ENCODE data around the gene IL1R2. TPM values are rescaled to one million over a fixed set of nuclear protein-coding genes. Genes with fewer than 3 reads are reported as not detected.

The IL1R2 gene
- polyA plus RNA-seq, 1 donor (not counting 4 experiments of a cell fraction or from before 2014, with no cell fraction given): 57.3 TPM

DNA sequence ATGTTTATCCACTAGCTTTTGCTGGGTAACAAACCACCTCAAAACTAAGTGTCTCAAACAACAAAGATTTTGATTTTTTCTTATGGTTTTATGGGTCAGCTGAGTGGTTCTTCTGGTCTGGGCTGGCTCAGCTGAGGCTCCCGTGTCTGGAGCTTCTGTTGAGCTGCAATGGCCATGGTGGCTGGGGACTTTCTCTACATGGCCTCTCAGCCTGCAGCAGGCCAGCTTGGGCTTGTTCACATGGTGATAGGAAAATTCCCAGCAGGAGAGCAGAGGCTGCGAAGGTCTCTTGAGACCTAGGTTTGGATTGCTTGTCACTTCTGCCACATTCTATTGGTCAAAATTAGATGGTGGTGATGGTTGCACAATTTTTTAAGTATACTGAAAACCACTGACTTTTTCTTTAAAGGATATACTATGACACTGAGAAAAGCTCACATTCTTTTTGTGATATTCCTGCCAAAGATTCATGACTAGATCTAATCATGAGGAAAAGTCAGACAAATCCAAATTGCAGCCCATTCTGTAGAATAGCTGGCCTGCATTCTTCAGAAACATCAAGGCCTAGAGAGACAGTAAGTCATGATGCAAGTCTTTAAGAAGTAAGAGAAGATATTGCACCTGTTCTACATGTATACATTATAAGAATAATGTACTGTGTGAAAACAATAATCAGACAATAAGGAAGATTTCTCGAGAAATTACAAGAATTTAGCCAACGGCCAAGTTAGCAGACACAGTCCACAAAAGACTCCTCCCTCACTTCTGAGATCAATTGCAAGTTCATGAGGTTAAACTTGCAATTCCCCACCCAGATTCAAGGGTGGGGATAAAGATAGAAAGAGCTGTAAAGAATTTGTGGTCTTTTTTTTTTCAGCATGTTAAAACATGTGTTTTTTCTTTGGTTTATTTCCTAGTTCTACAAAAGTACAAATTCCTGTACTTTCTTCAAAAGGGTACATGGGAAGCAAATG is 35.0 kb upstream of the IL1R2 start:
- DNase-seq (ENCODE audit: low read depth, low spot score) (no peak), FAIRE-seq (peak; percentile 20)
- H4K20me1 ChIP-seq (ENCODE audit: control insufficient read depth, extremely low read depth, insufficient read depth, low read length): no peaks in the 10 kb centered on the region
- H3K4me1 ChIP-seq (ENCODE audit: control insufficient read depth, extremely low read depth, insufficient read depth, low read length): peaks cover 47% of the 10 kb centered on the region
- TF ChIP-seq, protein P1, sequence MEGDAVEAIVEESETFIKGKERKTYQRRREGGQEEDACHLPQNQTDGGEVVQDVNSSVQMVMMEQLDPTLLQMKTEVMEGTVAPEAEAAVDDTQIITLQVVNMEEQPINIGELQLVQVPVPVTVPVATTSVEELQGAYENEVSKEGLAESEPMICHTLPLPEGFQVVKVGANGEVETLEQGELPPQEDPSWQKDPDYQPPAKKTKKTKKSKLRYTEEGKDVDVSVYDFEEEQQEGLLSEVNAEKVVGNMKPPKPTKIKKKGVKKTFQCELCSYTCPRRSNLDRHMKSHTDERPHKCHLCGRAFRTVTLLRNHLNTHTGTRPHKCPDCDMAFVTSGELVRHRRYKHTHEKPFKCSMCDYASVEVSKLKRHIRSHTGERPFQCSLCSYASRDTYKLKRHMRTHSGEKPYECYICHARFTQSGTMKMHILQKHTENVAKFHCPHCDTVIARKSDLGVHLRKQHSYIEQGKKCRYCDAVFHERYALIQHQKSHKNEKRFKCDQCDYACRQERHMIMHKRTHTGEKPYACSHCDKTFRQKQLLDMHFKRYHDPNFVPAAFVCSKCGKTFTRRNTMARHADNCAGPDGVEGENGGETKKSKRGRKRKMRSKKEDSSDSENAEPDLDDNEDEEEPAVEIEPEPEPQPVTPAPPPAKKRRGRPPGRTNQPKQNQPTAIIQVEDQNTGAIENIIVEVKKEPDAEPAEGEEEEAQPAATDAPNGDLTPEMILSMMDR (optimal IDR thresholded peaks at IDR 0.05 in 1 of 3, IDR thresholded peaks at IDR 0.05 in 1 of 3, conservative IDR thresholded peaks at IDR 0.05 in 1 of 3; ENCODE audit: extremely low read depth in 1 of 3, insufficient read depth in 2 of 3, low read length in 3 of 3): no peak
- no peak for TF ChIP-seq EZH2 (IDR thresholded peaks at IDR 0.05; ENCODE audit: low read length)
- H3K27ac ChIP-seq (ENCODE audit: control insufficient read depth, insufficient read depth, low read length): no peak overlapping the region
- no peak overlapping the region for H3K4me3 ChIP-seq (ENCODE audit: control insufficient read depth in 2 of 3, extremely low read depth in 1 of 3, insufficient read depth in 2 of 3, low read depth in 1 of 3, low read length in 3 of 3)
- H3K36me3 ChIP-seq (ENCODE audit: control insufficient read depth in 2 of 2, extremely low read depth in 1 of 2, insufficient read depth in 2 of 2, low read length in 2 of 2): no peaks in the 10 kb centered on the region
- no peaks in the 10 kb centered on the region for H3K79me2 ChIP-seq (ENCODE audit: control insufficient read depth, insufficient read depth, low read length)
- peaks cover 6% of the 10 kb centered on the region for H3K9me3 ChIP-seq (ENCODE audit: control insufficient read depth, low read depth, low read length)
- no peak overlapping the region for H3K4me2 ChIP-seq (ENCODE audit: control insufficient read depth, extremely low read depth, insufficient read depth, low read depth, low read length)
- H2AFZ ChIP-seq (ENCODE audit: control insufficient read depth, low read length): no peak overlapping the region
- no peaks in the 10 kb centered on the region for H3K27me3 ChIP-seq (ENCODE audit: control insufficient read depth, extremely low read depth, insufficient read depth, low read length)
- no peak overlapping the region for H3K9ac ChIP-seq (ENCODE audit: control insufficient read depth, extremely low read depth, insufficient read depth, low read length)
- dilution Hi-C loops (cut with MboI; ENCODE audit: extremely low pct_ligation_motif_present, low sequenced_read_pairs): no loop called here
- no peaks in the 10 kb centered on the region for H3K9me1 ChIP-seq (ENCODE audit: control insufficient read depth, extremely low read depth, insufficient read depth, low read length)

DNA sequence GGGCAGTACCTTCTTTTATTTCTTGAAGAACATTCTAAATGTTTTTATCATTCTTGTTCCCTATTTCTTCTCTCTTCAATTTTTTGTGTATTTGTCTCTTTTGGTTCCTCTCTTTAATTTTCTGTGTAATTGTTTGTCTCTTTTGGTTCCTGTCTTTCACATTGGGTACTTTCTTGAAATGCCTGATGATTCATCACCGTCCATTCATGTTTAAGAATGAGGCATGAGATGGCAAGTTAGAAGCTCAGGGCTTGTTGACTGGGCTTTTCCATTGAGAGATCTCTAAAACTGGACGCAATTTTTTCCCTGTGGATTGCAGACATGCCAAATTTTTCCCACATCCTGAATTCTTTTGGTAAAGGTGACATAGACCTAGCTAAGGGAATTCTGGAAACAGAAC is 33.7 kb upstream of the IL1R2 start:
- peaks cover 6% of the 10 kb centered on the region for H3K9me3 ChIP-seq (ENCODE audit: control insufficient read depth, low read depth, low read length)
- FAIRE-seq (peak; percentile 93), DNase-seq (ENCODE audit: low read depth, low spot score) (peak; percentile 76)
- no peaks in the 10 kb centered on the region for H3K79me2 ChIP-seq (ENCODE audit: control insufficient read depth, insufficient read depth, low read length)
- peak overlapping the region; percentile 20 for H3K4me2 ChIP-seq (ENCODE audit: control insufficient read depth, extremely low read depth, insufficient read depth, low read depth, low read length)
- H2AFZ ChIP-seq (ENCODE audit: control insufficient read depth, low read length): no peak overlapping the region
- TF ChIP-seq EZH2 (IDR thresholded peaks at IDR 0.05; ENCODE audit: low read length): no peak
- TF ChIP-seq, protein P1 (optimal IDR thresholded peaks at IDR 0.05 in 1 of 3, IDR thresholded peaks at IDR 0.05 in 1 of 3, conservative IDR thresholded peaks at IDR 0.05 in 1 of 3; ENCODE audit: extremely low read depth in 1 of 3, insufficient read depth in 2 of 3, low read length in 3 of 3): no peak
- H3K9me1 ChIP-seq (ENCODE audit: control insufficient read depth, extremely low read depth, insufficient read depth, low read length): no peaks in the 10 kb centered on the region
- H4K20me1 ChIP-seq (ENCODE audit: control insufficient read depth, extremely low read depth, insufficient read depth, low read length): no peaks in the 10 kb centered on the region
- H3K4me1 ChIP-seq (ENCODE audit: control insufficient read depth, extremely low read depth, insufficient read depth, low read length): peaks cover 49% of the 10 kb centered on the region
- dilution Hi-C loops (cut with MboI; ENCODE audit: extremely low pct_ligation_motif_present, low sequenced_read_pairs): no loop called here
- H3K27me3 ChIP-seq (ENCODE audit: control insufficient read depth, extremely low read depth, insufficient read depth, low read length): no peaks in the 10 kb centered on the region
- no peak overlapping the region for H3K4me3 ChIP-seq (ENCODE audit: control insufficient read depth in 2 of 3, extremely low read depth in 1 of 3, insufficient read depth in 2 of 3, low read depth in 1 of 3, low read length in 3 of 3)
- no peaks in the 10 kb centered on the region for H3K36me3 ChIP-seq (ENCODE audit: control insufficient read depth in 2 of 2, extremely low read depth in 1 of 2, insufficient read depth in 2 of 2, low read length in 2 of 2)
- peak overlapping the region; percentile 69 for H3K27ac ChIP-seq (ENCODE audit: control insufficient read depth, insufficient read depth, low read length)
- peak overlapping the region; percentile 14 for H3K9ac ChIP-seq (ENCODE audit: control insufficient read depth, extremely low read depth, insufficient read depth, low read length)

All from keratinocyte (primary cell).